Cardiac fibroblast (primary cell): Measurements from ENCODE around the gene CCDC181.
A peak's percentile ranks its signal among the peaks of the same experiment; 100 is the strongest.

Source experiments
- DNase-seq, 2 donors: peaks; one replicate each; pipeline versions ENCODE4 v3.0.0 to v3.0.0-alpha.2; 2010; ENCODE audit warnings: low read depth in 2 of 2
- H3K4me3 ChIP-seq, 2 donors: replicated peaks in 1 of 2; 1 replicate in 1 of 2; 2 replicates in 1 of 2; pipeline ENCODE4 v1.5.1; 2011; ENCODE audit warnings: low read depth in 2 of 2, low read length in 2 of 2, mild to moderate bottlenecking in 2 of 2, moderate library complexity in 1 of 2
- TF ChIP-seq, protein P1 (sequence below): IDR thresholded peaks from one replicate; pipeline ENCODE4 v1.5.1; 2011; ENCODE audit warnings: low read depth, mild to moderate bottlenecking, low read length, inconsistent platforms

Gene CCDC181

DNA sequence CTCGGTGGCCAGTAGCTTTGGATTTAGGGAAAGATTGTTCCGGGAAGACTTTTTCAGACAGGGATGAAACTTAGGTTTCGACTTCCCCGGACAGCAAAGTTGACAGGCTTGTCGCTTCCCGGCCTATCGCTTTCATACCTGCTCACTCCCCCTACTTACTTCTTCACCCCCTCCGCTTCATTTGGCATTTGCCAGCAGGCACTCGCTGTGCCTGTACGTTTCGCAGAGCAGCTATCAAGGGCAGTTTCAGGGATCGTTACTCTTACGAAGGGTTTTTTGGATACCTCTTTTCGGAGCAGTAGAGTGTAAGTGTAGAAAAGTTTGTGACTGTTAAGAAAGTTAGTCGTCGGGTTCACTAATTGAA is 58.9 kb downstream of the CCDC181 start:
- H3K4me3 ChIP-seq: peak overlapping the region; percentile 77 to 82
- TF ChIP-seq, protein P1, sequence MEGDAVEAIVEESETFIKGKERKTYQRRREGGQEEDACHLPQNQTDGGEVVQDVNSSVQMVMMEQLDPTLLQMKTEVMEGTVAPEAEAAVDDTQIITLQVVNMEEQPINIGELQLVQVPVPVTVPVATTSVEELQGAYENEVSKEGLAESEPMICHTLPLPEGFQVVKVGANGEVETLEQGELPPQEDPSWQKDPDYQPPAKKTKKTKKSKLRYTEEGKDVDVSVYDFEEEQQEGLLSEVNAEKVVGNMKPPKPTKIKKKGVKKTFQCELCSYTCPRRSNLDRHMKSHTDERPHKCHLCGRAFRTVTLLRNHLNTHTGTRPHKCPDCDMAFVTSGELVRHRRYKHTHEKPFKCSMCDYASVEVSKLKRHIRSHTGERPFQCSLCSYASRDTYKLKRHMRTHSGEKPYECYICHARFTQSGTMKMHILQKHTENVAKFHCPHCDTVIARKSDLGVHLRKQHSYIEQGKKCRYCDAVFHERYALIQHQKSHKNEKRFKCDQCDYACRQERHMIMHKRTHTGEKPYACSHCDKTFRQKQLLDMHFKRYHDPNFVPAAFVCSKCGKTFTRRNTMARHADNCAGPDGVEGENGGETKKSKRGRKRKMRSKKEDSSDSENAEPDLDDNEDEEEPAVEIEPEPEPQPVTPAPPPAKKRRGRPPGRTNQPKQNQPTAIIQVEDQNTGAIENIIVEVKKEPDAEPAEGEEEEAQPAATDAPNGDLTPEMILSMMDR: no peak
- peak in 1 of 2 donors; percentile 24 for DNase-seq

DNA sequence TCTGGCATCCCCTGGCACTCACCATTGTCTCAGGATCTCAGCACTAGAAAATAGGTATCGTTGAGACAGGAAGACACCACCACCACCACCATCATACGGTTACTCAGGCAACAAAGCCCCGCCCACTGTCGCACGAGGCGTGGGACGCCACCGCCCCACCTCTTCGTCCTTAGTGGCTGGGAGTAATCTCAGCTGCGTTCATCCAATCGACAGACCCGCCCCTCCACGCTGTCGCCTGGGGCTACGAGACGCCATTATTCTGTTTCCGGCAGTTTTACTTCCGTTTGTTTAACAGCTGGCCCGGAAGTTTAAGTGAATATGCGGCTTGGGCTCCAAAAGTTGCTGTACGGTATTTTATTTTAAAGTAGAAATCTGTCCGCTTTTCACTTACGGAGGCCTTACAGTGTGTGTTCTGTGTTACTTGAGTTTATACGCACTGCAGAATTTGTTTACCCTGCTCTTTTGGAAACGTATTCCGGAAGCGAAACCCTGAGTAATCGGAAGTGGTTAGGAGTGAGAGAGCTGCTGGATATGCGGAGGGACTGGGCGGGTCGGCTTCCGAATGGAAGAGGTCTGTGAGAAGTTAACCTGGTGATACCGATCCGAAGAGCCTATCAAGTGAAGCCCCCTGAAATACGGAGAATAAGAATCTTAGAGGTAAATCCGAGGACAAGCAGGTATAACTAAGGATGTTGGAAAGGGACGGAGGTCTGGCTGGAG is 59.4 kb downstream of the CCDC181 start, which contains the start of the genes BLZF1 and NME7:
BLZF1 (plus strand) TSS at position 510 of the 720 bp plus-strand sequence. CDS start 1,328 bp downstream, outside the sequence.
NME7 (minus strand) TSS at position 112 of the 720 bp plus-strand sequence; CDS start at position 25, 87 bp downstream.
- TF ChIP-seq, protein P1: no peak
- H3K4me3 ChIP-seq: peak within 1 kb of the TSS; percentile 77 to 82
- peak; percentile 97 to 98 for DNase-seq

DNA sequence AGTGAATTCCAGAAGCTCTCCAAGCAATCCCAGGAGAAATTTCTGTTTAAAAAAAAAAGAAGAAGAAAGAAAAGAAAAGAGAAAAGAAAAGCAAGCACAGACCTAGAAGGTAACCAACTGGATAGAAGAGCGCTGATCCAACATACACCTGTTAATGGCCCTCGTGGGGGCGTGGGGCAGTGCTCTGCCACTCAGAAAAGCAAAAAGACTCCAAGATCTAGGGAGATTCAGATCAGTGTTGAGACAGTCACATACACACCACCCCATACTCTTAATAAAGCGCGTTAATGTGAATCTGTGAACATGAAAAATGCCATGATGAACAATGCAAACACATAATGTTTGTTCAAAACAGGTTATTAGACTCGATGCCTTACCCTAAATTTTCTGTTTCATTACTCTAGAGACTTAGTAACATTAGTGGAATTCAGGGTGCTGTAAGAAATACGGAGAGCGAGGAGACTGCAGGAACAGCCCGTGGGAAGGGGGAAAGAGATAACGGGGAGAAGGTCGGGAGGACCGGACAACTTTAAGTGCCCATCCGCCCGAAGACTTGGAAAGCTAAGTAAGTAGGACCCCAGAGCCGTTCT is 60.1 kb downstream of the CCDC181 start:
- DNase-seq: no peak
- peak overlapping the region; percentile 77 to 82 for H3K4me3 ChIP-seq
- TF ChIP-seq, protein P1: no peak

DNA sequence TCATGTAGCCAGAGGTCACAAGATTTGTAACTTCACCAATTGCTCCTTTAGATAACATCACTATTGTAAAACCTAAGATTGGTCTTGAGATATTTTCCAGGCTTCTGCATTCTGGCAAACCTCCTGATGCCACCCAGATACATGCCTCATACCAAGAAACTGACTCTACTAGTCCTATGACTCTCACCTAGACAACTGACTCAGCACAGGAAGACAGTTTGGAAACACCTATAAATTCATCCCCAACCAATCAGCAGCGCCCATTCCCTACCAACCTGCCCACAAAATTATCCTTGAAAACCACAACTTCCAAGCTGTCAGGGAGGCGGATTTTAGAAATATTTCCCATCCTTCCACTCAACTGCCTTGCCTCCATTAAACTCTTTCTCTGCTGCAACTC is 62.3 kb downstream of the CCDC181 start:
- peak in 1 of 2 donors; percentile 7 for DNase-seq
- H3K4me3 ChIP-seq: no peak overlapping the region
- TF ChIP-seq, protein P1: no peak

DNA sequence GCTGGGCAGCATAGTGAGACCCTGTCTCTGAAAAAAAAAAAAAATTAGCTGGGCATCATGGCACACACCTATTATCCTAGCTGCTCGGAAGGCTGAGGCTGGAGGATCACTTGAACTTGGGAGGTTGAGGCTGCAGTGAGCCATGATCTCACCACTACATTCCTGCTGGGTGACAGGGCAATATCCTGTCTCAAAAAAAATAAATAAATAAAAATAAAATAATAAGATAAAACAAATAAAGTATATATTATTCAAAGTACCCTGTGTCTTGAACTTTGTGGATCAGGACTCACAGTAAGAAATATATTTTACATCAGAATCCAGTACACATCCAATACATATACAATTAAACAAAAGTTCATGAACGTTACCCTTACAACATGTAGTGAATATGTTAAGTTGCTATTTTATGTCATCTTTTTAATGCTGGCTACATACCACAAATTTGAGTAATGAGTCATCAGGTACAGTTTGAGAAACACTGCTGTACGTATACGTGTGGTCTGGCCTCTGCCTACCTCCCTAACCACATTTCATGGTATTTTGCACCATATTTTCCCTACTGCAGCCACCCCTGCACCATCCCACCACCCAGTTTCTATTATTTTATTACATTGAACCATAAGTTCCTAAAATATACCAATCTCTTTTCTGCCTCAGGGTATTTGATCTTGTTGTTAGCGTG is 64.1 kb downstream of the CCDC181 start:
- TF ChIP-seq, protein P1: no peak
- no peak overlapping the region for H3K4me3 ChIP-seq
- DNase-seq: peak; percentile 84 to 95

DNA sequence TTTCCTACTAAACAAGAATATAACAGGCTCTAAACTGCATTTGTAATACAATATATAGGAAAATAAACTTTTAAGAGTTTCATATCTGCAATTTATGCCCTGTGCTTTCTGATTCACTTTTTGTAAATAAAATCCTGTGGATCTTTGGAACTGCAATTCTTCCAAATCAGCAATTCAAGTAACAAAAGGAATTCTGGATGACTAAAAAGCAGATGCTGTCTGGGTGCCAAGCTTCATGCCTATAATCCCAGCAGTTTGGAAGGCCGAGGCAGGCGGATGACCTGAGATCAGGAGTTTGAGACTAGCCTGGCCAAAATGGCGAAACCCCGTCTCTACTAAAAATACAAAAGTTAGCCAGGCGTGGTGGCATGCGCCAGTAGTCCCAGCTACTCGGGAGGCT is 66.0 kb downstream of the CCDC181 start:
- no peak overlapping the region for H3K4me3 ChIP-seq
- TF ChIP-seq, protein P1: no peak
- DNase-seq: peak; percentile 19 to 31
